ENCODE results near the gene KLHL1. TPM values are rescaled to one million over a fixed set of nuclear protein-coding genes. Genes with fewer than 3 reads are reported as not detected.

KLHL1 gene
- total and polyA plus RNA-seq, 2 of the 13 experiments (the other 11 are each of a cell fraction or from before 2014, with no cell fraction given) = 0.01 TPM; not detected in 1

- TF ChIP-seq CBX5 (CRISPR knock-in tag; IDR thresholded peaks at IDR 0.05; ENCODE audit: borderline replicate concordance) = no peak
These were observed 312.0 kb downstream of the KLHL1 start (continued) for GRCh38 chr13:69796256-69796655.

DNA sequence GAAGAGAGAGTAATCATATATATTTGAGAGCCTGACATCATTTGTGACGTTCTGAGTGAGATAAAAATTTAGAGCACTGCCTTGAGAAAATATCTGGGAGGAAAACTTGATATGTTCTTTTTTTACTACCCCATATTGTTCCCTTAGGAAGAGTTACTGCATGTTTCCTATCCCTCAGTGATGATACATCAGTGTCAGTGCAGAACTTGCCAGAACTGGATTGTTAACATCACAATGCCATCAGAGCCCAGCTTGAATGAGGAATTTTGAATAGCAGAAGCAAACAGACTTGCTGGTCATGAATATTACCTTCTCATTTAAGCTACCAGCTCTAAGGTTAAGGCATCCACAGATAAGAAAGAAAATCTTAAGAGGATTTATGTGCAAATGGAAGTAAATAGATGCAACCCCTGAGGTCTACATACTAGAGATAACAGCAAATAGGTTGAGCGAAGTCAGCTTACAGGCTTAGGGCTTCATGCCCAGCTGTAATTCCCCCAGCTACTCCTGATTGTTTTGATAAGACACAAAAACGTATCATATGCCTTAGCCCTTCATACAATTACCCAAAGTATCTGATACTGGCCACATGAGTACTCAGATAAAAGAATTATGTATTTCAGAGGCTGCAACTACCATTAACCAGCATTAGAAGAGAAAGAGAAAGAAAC lies 314.3 kb downstream of the KLHL1 start:
- TF ChIP-seq RBM22 (optimal IDR thresholded peaks at IDR 0.05; ENCODE audit: low read length) (no peak), ZNF607 (CRISPR knock-in tag; IDR thresholded peaks at IDR 0.05; ENCODE audit: borderline replicate concordance) (no peak), ZFP37 (CRISPR knock-in tag; IDR thresholded peaks at IDR 0.05; ENCODE audit: borderline replicate concordance) (no peak), POLR2AphosphoS5 (IDR thresholded peaks at IDR 0.05; ENCODE audit: low read depth, low read length) (no peak), ZNF605 (CRISPR knock-in tag; IDR thresholded peaks at IDR 0.05) (no peak), ZNF546 (CRISPR knock-in tag; conservative IDR thresholded peaks at IDR 0.05) (no peak), ZNF44 (CRISPR knock-in tag; IDR thresholded peaks at IDR 0.05) (no peak), HIVEP1 (CRISPR knock-in tag; IDR thresholded peaks at IDR 0.05) (no peak), BORCS8-MEF2B (CRISPR knock-in tag; IDR thresholded peaks at IDR 0.05) (no peak), ZNF841 (CRISPR knock-in tag; IDR thresholded peaks at IDR 0.05; ENCODE audit: borderline replicate concordance) (no peak), DBP (CRISPR knock-in tag; IDR thresholded peaks at IDR 0.05; ENCODE audit: not compliant biosample characterization) (no peak), FLYWCH1 (CRISPR knock-in tag; IDR thresholded peaks at IDR 0.05) (no peak), THYN1 (CRISPR knock-in tag; IDR thresholded peaks at IDR 0.05; ENCODE audit: borderline replicate concordance, low read depth) (no peak), ELF1 (CRISPR knock-in tag; IDR thresholded peaks at IDR 0.05) (no peak)
- TF ChIP-seq, protein P1, sequence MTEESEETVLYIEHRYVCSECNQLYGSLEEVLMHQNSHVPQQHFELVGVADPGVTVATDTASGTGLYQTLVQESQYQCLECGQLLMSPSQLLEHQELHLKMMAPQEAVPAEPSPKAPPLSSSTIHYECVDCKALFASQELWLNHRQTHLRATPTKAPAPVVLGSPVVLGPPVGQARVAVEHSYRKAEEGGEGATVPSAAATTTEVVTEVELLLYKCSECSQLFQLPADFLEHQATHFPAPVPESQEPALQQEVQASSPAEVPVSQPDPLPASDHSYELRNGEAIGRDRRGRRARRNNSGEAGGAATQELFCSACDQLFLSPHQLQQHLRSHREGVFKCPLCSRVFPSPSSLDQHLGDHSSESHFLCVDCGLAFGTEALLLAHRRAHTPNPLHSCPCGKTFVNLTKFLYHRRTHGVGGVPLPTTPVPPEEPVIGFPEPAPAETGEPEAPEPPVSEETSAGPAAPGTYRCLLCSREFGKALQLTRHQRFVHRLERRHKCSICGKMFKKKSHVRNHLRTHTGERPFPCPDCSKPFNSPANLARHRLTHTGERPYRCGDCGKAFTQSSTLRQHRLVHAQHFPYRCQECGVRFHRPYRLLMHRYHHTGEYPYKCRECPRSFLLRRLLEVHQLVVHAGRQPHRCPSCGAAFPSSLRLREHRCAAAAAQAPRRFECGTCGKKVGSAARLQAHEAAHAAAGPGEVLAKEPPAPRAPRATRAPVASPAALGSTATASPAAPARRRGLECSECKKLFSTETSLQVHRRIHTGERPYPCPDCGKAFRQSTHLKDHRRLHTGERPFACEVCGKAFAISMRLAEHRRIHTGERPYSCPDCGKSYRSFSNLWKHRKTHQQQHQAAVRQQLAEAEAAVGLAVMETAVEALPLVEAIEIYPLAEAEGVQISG (CRISPR knock-in tag; IDR thresholded peaks at IDR 0.05) = no peak
- CTCF ChIA-PET (ENCODE audit: low intra/inter-chr PET ratio, low total read pairs) = no interaction called here
- H3K4me2 ChIP-seq (ENCODE audit: low read depth, low read length) = no peak overlapping the region
- no peak overlapping the region for H3K9ac ChIP-seq (ENCODE audit: insufficient read depth, low read depth, low read length)
- intact Hi-C loops (cut with micrococcal nuclease; ENCODE audit: unreplicated experiment) = no loop called here
- BruUV-seq (replicated peaks) = no TSS peak
- no peaks in the 10 kb centered on the region for H4K20me1 ChIP-seq (ENCODE audit: insufficient read depth, low read length)
- no peak for FAIRE-seq
- no peaks in the 10 kb centered on the region for H3K36me3 ChIP-seq (replicated peaks in 1 of 2; ENCODE audit: control insufficient read depth in 1 of 2, insufficient read depth in 2 of 2, low read length in 2 of 2)
- H3K4me3 ChIP-seq (replicated peaks in 1 of 3; ENCODE audit: insufficient read depth in 1 of 3, low read depth in 2 of 3, low read length in 3 of 3) = no peak overlapping the region
- H3K27me3 ChIP-seq (ENCODE audit: control insufficient read depth in 1 of 2, insufficient read depth in 2 of 2, low read length in 2 of 2) = no peaks in the 10 kb centered on the region
- in situ Hi-C loops (cut with HindIII; ENCODE audit: extremely low pct_ligation_motif_present, low pct_unique_long_range_greater_than_20kb) = no loop called here
- no peak for DNase-seq (ENCODE audit: low spot score)
- no peaks in the 10 kb centered on the region for H3K4me1 ChIP-seq (ENCODE audit: insufficient read depth, low read length)
- H2AFZ ChIP-seq (ENCODE audit: low read length) = no peak overlapping the region
- WGBS (ENCODE audit: low lambda C conversion rate) = 2% methylated on average over 3 of the region's 3 CpGs
- ATAC-seq = no peak
- no peaks in the 10 kb centered on the region for H3K9me3 ChIP-seq (ENCODE audit: low read length)
- POLR2A ChIA-PET = no interaction called here
- H3K79me2 ChIP-seq (ENCODE audit: insufficient read depth, low read length) = no peaks in the 10 kb centered on the region
- no peak overlapping the region for H3K27ac ChIP-seq (ENCODE audit: extremely low read length, insufficient read depth, low read length)
